HEK293 (cell line): ENCODE measurements around the gene LMTK3.

Source experiments
- KLF10 ChIP-seq: fragments of 450-650 bp; IDR thresholded peaks from 2 replicates; pipeline ENCODE4 v1.5.1; 2018; ENCODE audit warnings: missing biosample characterization, mild to moderate bottlenecking, missing genetic modification characterization
- PATZ1 ChIP-seq: fragments of 450-650 bp; formaldehyde crosslinking; IDR thresholded peaks from 2 replicates; pipeline ENCODE4 v1.5.1; 2016; ENCODE audit warnings: missing biosample characterization, missing genetic modification characterization
- PRDM1 ChIP-seq: fragments of 450-650 bp; formaldehyde crosslinking; IDR thresholded peaks from 2 replicates; pipeline ENCODE4; 2016; ENCODE audit warnings: missing biosample characterization, missing genetic modification characterization
- TRIM28 ChIP-seq: IDR thresholded peaks from 2 replicates; pipeline ENCODE4 v1.6.1; 2011; ENCODE audit warnings: low read length, control low read depth, borderline replicate concordance
- YY1 ChIP-seq: fragments of 450-650 bp; formaldehyde crosslinking; IDR thresholded peaks from 2 replicates; pipeline ENCODE4 v1.5.1; 2018; ENCODE audit warnings: missing biosample characterization, missing genetic modification characterization
- ZBTB17 ChIP-seq: fragments of 450-650 bp; formaldehyde crosslinking; IDR thresholded peaks from 2 replicates; pipeline ENCODE4 v1.5.1; 2016; ENCODE audit warnings: missing biosample characterization, missing genetic modification characterization
- ZBTB8A ChIP-seq: fragments of 450-650 bp; formaldehyde crosslinking; IDR thresholded peaks from 2 replicates; pipeline ENCODE4 v1.5.1; 2016; ENCODE audit warnings: missing biosample characterization, missing genetic modification characterization
- ZFP37 ChIP-seq: fragments of 450-650 bp; formaldehyde crosslinking; IDR thresholded peaks from 2 replicates; pipeline ENCODE4 v1.5.1; 2016; ENCODE audit warnings: missing biosample characterization, missing genetic modification characterization
- ZFP41 ChIP-seq: fragments of 450-650 bp; formaldehyde crosslinking; IDR thresholded peaks from 2 replicates; pipeline ENCODE4 v1.5.1; 2016; ENCODE audit warnings: missing biosample characterization, missing genetic modification characterization, borderline replicate concordance
- ZNF114 ChIP-seq: fragments of 450-650 bp; formaldehyde crosslinking; IDR thresholded peaks from 2 replicates; pipeline ENCODE4 v1.5.0; 2017; ENCODE audit warnings: missing biosample characterization, missing genetic modification characterization
- ZNF366 ChIP-seq: fragments of 450-650 bp; formaldehyde crosslinking; conservative IDR thresholded peaks from 2 replicates; pipeline ENCODE4 v1.5.1; 2016; ENCODE audit warnings: missing biosample characterization, missing genetic modification characterization
- ZNF398 ChIP-seq: fragments of 450-650 bp; formaldehyde crosslinking; IDR thresholded peaks from 2 replicates; pipeline ENCODE4 v1.5.1; 2017; ENCODE audit warnings: missing biosample characterization, missing genetic modification characterization
- ZNF521 ChIP-seq: fragments of 450-650 bp; formaldehyde crosslinking; IDR thresholded peaks from 2 replicates; pipeline ENCODE4 v1.5.1; 2017; ENCODE audit warnings: missing biosample characterization, mild to moderate bottlenecking, missing genetic modification characterization
- ZNF561 ChIP-seq: fragments of 450-650 bp; IDR thresholded peaks from 2 replicates; pipeline ENCODE4 v1.5.1; 2018; ENCODE audit warnings: missing biosample characterization, missing genetic modification characterization, borderline replicate concordance
- ZNF596 ChIP-seq: fragments of 450-650 bp; IDR thresholded peaks from 2 replicates; pipeline ENCODE4 v1.5.0; 2018; ENCODE audit warnings: missing biosample characterization, mild to moderate bottlenecking, missing genetic modification characterization, moderate library complexity
- ZNF645 ChIP-seq: fragments of 450-650 bp; formaldehyde crosslinking; IDR thresholded peaks from 2 replicates; pipeline ENCODE4; 2016; ENCODE audit warnings: missing biosample characterization, missing genetic modification characterization
- ZNF768 ChIP-seq: fragments of 450-650 bp; formaldehyde crosslinking; IDR thresholded peaks from 2 replicates; pipeline ENCODE4 v1.5.1; 2018; ENCODE audit warnings: missing biosample characterization, mild to moderate bottlenecking, missing genetic modification characterization
- ZNF843 ChIP-seq: fragments of 450-650 bp; formaldehyde crosslinking; IDR thresholded peaks from 2 replicates; pipeline ENCODE4 v1.5.1; 2016; ENCODE audit warnings: missing biosample characterization, missing genetic modification characterization
- TF ChIP-seq, protein P1 (sequence below): fragments of 450-650 bp; formaldehyde crosslinking; IDR thresholded peaks from 2 replicates; pipeline ENCODE4 v1.5.1; 2016; ENCODE audit warnings: missing biosample characterization, missing genetic modification characterization, low read depth
- TF ChIP-seq, protein P2 (sequence below): fragments of 450-650 bp; formaldehyde crosslinking; IDR thresholded peaks from 2 replicates; pipeline ENCODE4 v1.5.1; 2016; ENCODE audit warnings: missing biosample characterization, missing genetic modification characterization
- TF ChIP-seq, protein P3 (sequence below): fragments of 450-650 bp; formaldehyde crosslinking; optimal IDR thresholded peaks from 2 replicates; pipeline ENCODE3; 2016; ENCODE audit warnings: missing biosample characterization, mild to moderate bottlenecking, missing genetic modification characterization
- TF ChIP-seq, protein P4 (sequence below): fragments of 450-650 bp; formaldehyde crosslinking; IDR thresholded peaks from 2 replicates; pipeline ENCODE4 v1.5.1; 2016; ENCODE audit warnings: missing biosample characterization, missing genetic modification characterization

LMTK3 gene

DNA sequence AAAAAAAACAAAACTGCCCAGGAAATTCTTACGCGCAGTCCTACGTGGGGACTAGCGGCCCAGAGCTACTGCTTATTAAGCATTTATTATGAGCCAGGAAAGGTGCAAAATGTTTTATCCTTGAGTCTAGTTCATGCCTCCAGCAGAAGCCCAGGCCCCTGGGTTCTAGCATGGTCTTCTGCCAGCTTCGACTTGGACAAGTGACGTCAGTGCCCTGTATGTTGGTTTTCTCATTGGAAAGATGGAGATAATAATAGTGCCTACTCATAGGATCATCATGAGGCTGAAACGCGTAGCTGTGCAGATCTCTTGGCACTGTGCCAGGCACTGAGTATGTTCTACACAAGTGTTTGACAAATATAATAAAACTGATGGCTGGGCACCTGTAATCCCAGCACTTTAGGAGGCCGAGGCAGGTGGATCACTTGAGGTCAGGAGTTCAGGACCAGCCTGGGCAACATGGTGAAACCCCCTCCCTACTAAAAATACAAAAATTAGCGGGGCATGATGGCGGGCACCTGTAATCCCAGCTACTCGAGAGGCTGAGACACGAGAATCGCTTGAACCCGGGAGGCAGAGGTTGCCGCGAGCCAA, 28.0 kb upstream of the LMTK3 start (continued):
- no peak for TF ChIP-seq ZBTB17 (tag by site-specific recombination)
- TF ChIP-seq ZFP37, result 0 out of 2 replicates have a peak, but pooled peaks have one; percentile 51
- peak; percentile 76 for TF ChIP-seq ZNF398 (tag by site-specific recombination)
- peak; percentile 81 for TF ChIP-seq ZNF366 (tag by site-specific recombination)
- TF ChIP-seq ZNF561 (tag by site-specific recombination), result peak; percentile 99
- TF ChIP-seq ZNF645 (tag by site-specific recombination), result no peak
- TF ChIP-seq ZNF596 (tag by site-specific recombination), result no peak
- peak; percentile 92 for TF ChIP-seq KLF10 (tag by site-specific recombination)
- TF ChIP-seq ZNF521 (tag by site-specific recombination), result 0 out of 2 replicates have a peak, but pooled peaks have one; percentile 51
- no peak for TF ChIP-seq ZFP41 (tag by site-specific recombination)
- TF ChIP-seq, protein P1, sequence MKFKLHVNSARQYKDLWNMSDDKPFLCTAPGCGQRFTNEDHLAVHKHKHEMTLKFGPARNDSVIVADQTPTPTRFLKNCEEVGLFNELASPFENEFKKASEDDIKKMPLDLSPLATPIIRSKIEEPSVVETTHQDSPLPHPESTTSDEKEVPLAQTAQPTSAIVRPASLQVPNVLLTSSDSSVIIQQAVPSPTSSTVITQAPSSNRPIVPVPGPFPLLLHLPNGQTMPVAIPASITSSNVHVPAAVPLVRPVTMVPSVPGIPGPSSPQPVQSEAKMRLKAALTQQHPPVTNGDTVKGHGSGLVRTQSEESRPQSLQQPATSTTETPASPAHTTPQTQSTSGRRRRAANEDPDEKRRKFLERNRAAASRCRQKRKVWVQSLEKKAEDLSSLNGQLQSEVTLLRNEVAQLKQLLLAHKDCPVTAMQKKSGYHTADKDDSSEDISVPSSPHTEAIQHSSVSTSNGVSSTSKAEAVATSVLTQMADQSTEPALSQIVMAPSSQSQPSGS (tag by site-specific recombination), result peak; percentile 91
- no peak for TF ChIP-seq ZNF843 (tag by site-specific recombination)
- TF ChIP-seq ZNF768, result no peak
- no peak for TF ChIP-seq YY1 (tag by site-specific recombination)
- TF ChIP-seq, protein P2, sequence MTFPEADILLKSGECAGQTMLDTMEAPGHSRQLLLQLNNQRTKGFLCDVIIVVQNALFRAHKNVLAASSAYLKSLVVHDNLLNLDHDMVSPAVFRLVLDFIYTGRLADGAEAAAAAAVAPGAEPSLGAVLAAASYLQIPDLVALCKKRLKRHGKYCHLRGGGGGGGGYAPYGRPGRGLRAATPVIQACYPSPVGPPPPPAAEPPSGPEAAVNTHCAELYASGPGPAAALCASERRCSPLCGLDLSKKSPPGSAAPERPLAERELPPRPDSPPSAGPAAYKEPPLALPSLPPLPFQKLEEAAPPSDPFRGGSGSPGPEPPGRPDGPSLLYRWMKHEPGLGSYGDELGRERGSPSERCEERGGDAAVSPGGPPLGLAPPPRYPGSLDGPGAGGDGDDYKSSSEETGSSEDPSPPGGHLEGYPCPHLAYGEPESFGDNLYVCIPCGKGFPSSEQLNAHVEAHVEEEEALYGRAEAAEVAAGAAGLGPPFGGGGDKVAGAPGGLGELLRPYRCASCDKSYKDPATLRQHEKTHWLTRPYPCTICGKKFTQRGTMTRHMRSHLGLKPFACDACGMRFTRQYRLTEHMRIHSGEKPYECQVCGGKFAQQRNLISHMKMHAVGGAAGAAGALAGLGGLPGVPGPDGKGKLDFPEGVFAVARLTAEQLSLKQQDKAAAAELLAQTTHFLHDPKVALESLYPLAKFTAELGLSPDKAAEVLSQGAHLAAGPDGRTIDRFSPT, result no peak
- no peak for TF ChIP-seq PRDM1 (tag by site-specific recombination)
- TF ChIP-seq, protein P3, sequence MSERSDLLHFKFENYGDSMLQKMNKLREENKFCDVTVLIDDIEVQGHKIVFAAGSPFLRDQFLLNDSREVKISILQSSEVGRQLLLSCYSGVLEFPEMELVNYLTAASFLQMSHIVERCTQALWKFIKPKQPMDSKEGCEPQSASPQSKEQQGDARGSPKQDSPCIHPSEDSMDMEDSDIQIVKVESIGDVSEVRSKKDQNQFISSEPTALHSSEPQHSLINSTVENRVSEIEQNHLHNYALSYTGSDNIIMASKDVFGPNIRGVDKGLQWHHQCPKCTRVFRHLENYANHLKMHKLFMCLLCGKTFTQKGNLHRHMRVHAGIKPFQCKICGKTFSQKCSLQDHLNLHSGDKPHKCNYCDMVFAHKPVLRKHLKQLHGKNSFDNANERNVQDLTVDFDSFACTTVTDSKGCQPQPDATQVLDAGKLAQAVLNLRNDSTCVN, result no peak
- TF ChIP-seq, protein P4, sequence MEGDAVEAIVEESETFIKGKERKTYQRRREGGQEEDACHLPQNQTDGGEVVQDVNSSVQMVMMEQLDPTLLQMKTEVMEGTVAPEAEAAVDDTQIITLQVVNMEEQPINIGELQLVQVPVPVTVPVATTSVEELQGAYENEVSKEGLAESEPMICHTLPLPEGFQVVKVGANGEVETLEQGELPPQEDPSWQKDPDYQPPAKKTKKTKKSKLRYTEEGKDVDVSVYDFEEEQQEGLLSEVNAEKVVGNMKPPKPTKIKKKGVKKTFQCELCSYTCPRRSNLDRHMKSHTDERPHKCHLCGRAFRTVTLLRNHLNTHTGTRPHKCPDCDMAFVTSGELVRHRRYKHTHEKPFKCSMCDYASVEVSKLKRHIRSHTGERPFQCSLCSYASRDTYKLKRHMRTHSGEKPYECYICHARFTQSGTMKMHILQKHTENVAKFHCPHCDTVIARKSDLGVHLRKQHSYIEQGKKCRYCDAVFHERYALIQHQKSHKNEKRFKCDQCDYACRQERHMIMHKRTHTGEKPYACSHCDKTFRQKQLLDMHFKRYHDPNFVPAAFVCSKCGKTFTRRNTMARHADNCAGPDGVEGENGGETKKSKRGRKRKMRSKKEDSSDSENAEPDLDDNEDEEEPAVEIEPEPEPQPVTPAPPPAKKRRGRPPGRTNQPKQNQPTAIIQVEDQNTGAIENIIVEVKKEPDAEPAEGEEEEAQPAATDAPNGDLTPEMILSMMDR (tag by site-specific recombination), result no peak
- 0 out of 2 replicates have a peak, but pooled peaks have one; percentile 26 for TF ChIP-seq ZBTB8A (tag by site-specific recombination)
- TF ChIP-seq TRIM28, result no peak
- TF ChIP-seq ZNF114 (tag by site-specific recombination), result peak; percentile 96; the same call in 1 of the 2 replicates
- peak; percentile 51; the same call in 1 of the 2 replicates for TF ChIP-seq PATZ1 (tag by site-specific recombination)
